Body of pancreas (tissue), 4 donors: Measurements from ENCODE around the gene RELN.

Experiments used
- POLR2A ChIP-seq, 3 donors: fragments of 450-650 bp; IDR thresholded peaks; one replicate each; pipeline ENCODE4 v1.6.1; 2016; ENCODE audit warnings: antibody characterized with exemption in 3 of 3, mild to moderate bottlenecking in 2 of 3
- TF ChIP-seq, protein P1 (sequence below), 7 experiments: fragments of 450-650 bp in 4 of 7; fragments of 200-600 bp in 3 of 7; sonication (generic) in 3 of 7; IDR thresholded peaks; one replicate each; pipeline ENCODE4 v1.5.1; 2016 to 2019; ENCODE audit warnings: antibody characterized with exemption in 7 of 7

DNA sequence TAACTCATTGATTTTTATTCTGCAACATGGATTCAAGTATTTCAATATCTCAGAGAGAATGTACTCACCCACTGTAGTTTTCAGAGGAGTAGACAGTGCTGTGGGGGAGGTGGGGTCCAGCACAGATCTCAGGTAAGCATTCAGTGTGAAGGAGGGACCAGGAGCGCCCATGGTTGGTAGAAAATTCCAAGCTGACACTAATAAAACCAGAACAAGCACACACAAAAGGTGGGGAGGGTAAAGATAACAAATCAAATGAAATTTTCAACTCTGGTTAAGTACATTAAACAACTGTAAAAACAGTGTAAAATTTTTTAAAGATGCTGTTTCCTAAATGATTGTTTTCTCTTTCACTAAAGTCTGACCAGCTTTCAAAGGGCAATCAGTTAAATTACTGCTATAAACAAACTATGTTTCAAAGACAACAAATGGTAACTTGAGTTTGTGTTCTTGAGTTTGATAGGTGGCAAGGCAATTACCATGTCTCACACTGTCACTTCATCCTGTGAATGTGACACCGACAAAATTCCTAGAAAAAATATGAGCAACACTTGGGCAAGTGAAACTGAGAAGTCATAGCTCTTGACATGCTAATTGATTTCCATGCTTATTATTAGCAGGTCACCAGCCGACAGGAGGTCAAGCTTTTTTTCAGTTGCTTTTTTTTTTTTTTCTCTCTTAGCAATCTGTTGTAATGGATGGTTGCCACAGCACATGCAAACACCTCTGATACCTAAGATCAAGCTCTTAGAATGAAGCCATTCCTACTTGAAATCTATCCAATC lies 337.7 kb downstream of the RELN start:
- TF ChIP-seq, protein P1, sequence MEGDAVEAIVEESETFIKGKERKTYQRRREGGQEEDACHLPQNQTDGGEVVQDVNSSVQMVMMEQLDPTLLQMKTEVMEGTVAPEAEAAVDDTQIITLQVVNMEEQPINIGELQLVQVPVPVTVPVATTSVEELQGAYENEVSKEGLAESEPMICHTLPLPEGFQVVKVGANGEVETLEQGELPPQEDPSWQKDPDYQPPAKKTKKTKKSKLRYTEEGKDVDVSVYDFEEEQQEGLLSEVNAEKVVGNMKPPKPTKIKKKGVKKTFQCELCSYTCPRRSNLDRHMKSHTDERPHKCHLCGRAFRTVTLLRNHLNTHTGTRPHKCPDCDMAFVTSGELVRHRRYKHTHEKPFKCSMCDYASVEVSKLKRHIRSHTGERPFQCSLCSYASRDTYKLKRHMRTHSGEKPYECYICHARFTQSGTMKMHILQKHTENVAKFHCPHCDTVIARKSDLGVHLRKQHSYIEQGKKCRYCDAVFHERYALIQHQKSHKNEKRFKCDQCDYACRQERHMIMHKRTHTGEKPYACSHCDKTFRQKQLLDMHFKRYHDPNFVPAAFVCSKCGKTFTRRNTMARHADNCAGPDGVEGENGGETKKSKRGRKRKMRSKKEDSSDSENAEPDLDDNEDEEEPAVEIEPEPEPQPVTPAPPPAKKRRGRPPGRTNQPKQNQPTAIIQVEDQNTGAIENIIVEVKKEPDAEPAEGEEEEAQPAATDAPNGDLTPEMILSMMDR (IDR thresholded peaks at IDR 0.05) = no peak
- TF ChIP-seq POLR2A (IDR thresholded peaks at IDR 0.05) = no peak
